ENCODE results near the gene WDFY4. TPM values are rescaled to one million over a fixed set of nuclear protein-coding genes. Genes with fewer than 3 reads are reported as not detected.

WDFY4 gene
- polyA plus RNA-seq, 3 donors, result 0.34 to 2.1 (median 0.54) TPM

DNA sequence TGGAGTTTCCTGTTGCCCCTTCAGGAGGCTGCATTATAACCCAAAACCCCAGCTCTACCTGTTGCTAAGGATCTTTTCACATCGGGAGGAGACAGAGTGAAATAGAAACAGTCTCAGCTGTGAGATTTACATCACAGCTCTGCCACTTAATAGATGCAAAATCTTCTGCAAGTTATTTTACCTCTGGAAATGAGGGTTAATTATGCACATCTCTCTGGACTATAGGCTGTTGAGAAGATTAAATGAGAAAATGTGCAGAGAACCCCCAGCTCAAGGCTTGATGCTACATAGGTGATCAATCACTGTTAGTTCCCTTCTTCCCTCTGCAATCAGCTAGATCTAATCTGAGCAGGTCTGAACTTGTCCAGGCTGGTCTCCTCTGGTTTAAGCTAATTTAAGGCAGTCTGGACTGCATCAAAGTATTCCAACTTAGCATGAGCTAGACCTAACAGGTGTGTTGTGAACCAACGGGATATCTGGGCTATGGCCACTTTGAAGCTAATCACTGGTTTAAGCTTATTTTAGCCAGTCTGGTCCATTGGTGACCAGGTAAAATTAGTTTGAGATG, 263.9 kb downstream of the WDFY4 start:
- WGBS, 3 donors, result 78 to 84% (median 83%) methylated on average over 2 of the region's 2 CpGs
- no peak overlapping the region for H3K27ac ChIP-seq (ENCODE audit: low read depth, low read length)

DNA sequence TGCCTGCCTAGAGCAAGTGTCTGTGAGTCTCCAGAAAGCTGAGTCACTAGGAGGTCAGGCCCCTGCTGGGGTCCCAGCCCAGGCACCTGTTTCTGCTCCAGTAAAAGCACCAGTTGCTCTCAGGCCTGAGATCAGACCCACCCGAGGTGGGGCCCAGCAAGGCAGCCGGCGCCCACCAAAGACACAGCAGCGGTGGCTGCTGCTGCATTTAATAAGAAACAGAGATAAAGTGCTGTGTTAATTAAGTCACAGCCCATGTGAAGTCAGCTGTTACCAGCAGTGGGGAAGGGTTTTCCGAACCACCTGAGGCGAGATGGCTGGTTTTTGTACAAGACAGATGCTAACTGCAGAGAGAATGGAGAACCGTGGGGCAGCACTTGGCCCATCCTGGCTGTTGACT, 267.0 kb downstream of the WDFY4 start:
- WGBS, 3 donors, result 76 to 95% (median 93%) methylated on average over 7 of the region's 7 CpGs
- H3K27ac ChIP-seq (ENCODE audit: low read depth, low read length), result no peak overlapping the region

DNA sequence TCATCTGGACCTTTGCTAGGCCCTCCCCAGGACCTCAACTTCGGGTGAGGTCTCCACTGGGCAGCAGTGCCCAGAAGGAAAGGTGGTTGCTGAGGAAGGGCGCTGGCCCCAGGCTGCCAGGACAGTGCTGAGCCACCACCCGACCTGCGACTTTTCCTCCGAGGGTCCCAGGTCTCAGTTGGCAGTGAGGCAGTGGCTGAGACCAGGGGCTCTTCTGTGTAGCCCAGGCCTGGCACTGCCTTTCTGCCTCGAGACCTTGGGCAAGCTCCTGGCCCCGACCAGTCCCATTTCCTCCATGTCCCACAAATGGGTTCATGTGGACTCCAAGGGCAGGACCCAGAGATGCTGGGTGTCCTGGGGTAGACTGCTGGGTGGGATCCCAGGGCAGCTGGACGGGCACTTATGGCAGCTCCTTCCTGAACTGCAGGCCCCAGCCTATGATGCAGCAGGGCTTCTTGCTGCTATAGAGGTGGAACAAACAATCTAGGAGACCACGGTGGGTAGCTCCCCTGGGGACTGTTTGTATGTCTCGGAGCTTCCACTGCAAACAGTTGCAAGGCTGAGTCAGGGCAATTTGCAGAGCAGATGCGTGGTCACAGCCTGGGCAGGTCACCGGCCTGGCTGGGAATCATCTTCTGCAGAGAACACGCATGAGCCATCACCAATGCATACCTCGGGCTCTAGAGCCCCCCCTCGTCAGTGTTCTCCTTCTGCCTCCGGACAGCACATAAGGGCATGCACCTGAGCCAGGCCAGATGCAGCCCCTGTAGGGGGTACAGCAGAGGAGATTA, 272.9 kb downstream of the WDFY4 start:
- 85 to 95% (median 95%) methylated on average over 16 of the region's 16 CpGs for WGBS, 3 donors
- no peak overlapping the region for H3K27ac ChIP-seq (ENCODE audit: low read depth, low read length)

DNA sequence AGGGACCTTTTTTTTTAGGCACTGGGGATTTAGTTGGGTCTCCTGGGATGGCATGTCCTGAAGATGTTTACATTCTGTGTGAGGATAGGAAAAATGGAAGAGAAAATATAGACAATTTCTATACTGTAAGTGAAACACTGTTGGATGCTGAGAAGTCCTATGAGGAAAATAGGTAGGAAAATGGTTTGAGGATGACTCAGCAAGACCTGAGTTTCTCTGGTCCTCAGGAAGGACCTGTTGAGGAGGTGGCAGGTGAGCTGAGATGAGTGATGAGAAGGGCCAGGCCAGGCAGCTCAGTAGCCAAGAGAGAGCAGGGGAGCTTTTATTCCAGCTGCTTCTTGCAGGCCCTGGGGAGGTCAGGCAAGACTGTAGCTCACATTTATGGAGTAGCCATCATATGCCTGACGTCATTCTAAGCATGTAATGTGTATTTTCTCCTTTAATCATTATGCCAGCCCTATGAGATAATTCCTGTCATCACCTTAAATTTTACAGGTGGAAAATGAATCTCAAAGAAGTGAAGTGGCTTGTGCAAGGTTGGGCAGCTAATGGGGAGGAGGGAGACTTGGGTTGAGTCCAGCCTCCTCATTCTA, 274.0 kb downstream of the WDFY4 start:
- 57 to 91% (median 81%) methylated on average over 1 of the region's 1 CpG for WGBS, 3 donors
- no peak overlapping the region for H3K27ac ChIP-seq (ENCODE audit: low read depth, low read length)

DNA sequence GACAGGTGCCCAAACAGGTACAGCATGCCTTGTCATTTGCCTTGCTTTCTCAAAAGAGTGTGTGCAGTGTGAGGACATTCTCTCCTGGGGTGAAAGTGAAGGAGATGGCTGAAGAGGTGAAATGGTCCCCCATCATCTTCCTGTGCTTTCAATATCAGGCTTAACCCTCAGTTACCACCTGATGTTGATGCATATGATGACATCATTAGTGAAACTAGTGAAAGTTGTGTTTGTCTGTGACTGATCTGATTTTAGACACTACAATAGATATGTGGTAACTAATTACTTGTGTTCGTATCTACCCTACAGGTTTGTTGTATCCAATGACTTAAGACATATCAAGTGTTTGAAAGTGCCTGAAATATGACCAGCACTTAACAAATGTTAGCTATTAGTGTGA, 279.4 kb downstream of the WDFY4 start:
- H3K27ac ChIP-seq (ENCODE audit: low read depth, low read length), result no peak overlapping the region
- 73 to 93% (median 90%) methylated on average over 1 of the region's 1 CpG for WGBS, 3 donors

DNA sequence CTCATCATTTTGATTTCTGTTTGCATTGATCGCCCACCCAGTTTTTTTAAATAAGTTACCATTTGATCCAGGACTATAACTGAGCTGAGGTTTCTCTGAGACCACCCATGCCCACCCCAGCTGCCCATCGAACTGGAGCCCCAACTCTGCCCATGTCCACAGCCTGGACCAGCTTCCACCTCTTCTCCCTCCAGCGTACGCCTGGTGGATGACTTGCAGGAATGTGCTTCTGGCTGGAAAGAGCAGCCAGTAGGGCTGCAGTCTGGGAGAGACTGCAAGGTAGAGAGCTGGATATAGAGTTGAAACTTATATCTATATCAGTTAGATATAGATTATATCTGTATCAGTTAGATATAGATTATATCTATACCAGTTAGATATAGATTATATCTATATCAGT, 280.8 kb downstream of the WDFY4 start:
- 89 to 96% (median 94%) methylated on average over 4 of the region's 4 CpGs for WGBS, 3 donors

DNA sequence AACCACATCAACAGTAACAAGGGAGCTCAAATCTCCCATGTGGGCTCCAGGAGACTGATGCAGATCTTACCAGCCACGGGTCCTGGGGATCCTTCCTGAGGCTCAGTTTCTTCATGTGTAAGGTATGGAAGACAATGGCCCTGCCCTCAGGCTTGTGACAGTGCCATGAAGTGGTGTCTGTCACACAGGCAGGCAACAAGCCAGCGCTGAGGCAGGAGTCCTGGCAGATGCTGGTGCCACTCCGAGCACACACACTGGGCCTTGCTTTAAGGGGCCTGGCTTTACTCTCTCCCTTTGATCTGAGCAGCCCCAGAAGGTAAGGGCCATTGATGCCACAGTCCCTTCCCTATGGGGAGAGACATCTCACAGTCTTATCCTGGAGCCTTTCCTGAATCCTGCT, 283.4 kb downstream of the WDFY4 start:
- H3K27ac ChIP-seq (ENCODE audit: low read depth, low read length), result no peak overlapping the region
- 74 to 90% (median 84%) methylated on average over 3 of the region's 3 CpGs for WGBS, 3 donors

More for the DNA sequence above, 280.8 kb downstream of the WDFY4 start:
- H3K27ac ChIP-seq (ENCODE audit: low read depth, low read length), result no peak overlapping the region

DNA sequence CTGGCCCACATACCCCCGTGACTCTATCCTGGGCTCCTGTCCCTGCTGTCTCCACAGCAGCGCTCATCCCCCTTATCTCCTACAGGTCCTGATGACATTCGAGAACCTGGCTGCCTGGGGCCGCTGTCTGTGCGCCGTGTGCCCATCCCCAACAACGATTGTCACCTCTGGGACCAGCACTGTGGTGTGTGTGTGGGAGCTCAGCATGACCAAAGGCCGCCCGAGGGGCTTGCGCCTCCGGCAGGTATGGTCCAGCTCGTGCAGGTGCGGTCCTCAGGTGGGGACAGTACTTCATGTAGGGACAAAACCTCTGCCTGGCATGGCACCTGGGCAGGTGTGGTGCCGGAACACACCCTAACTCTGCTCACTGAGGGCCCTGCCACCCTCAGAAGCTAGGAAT, 285.4 kb downstream of the WDFY4 start:
- WGBS, 3 donors, result 83 to 94% (median 92%) methylated on average over 14 of the region's 14 CpGs
- no peak overlapping the region for H3K27ac ChIP-seq (ENCODE audit: low read depth, low read length)

DNA sequence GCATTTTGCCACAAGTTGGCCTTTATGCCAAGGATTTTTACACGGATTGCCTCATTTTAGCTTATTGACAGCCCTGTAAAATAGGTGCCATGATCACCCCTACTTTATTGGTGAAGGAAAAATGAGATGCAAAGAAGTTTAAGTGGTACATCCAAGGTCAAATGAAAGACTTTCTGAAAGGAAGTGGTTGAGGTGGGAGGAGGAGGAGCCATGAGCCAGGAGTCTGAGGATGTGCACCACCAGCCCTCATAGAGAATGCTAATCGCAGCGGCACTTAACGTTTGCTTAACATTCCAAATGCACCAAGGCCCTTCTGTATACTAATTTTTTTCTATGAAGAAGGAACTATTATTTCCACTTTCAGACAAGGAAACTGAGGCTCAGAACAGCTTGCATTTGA, 286.0 kb downstream of the WDFY4 start:
- no peak overlapping the region for H3K27ac ChIP-seq (ENCODE audit: low read depth, low read length)
- 80 to 83% (median 81%) methylated on average over 4 of the region's 4 CpGs for WGBS, 3 donors

DNA sequence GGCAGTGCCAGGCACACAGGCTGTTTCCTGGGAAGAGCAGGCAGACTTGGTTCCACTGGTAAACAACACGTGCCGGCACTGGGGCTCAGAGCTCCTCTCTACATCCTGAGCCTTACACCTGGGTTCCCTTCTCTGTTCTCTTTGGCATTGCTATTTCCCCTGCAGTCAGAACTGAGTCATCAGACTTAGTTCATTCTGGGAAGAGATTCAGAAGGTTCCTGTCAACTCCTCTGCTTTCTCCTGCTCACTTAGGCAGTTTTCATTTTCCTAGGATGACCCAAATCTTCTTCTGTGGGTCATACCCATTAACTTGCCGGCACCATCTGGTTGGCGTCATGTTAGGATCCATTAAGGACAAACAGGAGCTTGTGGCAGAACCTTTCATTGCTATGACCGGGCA, 288.4 kb downstream of the WDFY4 start:
- 78 to 89% (median 89%) methylated on average over 5 of the region's 5 CpGs for WGBS, 3 donors
- H3K27ac ChIP-seq (ENCODE audit: low read depth, low read length), result no peak overlapping the region

DNA sequence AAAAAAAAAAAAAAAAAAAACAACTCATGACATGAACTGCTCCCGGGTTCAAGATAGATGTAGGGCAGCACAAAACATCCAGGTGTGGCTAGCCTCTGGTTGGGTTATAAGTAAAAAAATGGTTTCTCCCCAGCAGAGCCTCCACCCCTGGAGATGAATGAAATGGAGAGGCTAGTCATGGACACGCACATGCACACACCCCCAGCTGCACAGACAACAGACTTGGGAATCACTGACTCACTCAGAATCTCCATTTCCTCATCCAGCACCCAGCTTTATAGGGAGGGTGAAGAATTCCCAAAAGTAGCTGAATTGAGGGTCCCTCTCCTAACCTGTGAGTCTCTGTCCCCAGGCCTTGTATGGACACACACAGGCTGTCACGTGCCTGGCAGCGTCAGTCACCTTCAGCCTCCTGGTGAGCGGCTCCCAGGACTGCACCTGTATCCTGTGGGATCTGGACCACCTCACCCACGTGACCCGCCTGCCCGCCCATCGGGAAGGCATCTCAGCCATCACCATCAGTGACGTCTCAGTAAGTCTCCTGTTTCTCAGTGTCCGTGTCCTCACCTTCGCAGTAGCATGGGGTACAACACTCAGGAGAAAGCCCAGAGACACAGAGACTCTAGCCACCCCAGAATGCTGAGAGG, 290.0 kb downstream of the WDFY4 start:
- no peak overlapping the region for H3K27ac ChIP-seq (ENCODE audit: low read depth, low read length)
- 77 to 93% (median 92%) methylated on average over 12 of the region's 12 CpGs for WGBS, 3 donors

DNA sequence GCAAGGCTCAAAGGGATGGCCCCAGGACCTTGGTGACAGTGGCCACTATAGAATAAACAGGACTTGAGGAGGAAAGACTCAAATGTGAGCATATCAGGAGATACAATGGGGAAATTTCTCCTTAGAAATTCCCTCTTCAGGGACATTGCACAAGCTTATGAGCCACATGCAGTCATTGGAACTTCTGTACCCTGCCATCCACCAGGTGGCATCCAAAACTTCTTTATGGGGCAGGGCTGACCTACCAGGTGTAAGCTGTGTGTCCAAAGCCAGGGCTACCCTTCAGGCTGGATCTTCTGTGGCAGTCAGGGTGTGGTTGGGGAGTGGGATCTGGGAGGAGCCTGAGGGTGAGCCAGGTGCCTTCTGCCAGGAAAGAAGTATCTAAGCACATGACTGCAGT, 291.5 kb downstream of the WDFY4 start:
- H3K27ac ChIP-seq (ENCODE audit: low read depth, low read length), result no peak overlapping the region

DNA sequence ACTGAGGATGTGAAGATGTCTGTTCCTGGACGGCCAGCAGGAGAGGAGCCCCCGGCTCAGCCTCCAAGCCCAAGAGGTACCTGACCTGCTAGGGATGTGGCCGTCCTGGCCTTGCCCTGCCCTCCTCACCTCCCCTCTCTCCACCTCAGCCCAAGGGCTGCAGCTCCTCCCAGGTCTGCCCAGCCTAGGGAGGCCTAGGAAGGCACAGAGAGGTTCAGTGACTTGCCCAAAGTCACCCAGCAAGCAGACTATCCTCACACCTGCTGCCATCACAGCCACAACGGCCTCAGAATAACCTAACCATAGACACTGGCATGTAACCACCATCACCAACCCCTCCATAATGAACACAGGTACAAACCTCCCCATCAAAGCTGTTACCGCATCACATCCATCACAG, 293.6 kb downstream of the WDFY4 start:
- H3K27ac ChIP-seq (ENCODE audit: low read depth, low read length), result no peak overlapping the region
- WGBS, 3 donors, result 77 to 95% (median 84%) methylated on average over 5 of the region's 5 CpGs

DNA sequence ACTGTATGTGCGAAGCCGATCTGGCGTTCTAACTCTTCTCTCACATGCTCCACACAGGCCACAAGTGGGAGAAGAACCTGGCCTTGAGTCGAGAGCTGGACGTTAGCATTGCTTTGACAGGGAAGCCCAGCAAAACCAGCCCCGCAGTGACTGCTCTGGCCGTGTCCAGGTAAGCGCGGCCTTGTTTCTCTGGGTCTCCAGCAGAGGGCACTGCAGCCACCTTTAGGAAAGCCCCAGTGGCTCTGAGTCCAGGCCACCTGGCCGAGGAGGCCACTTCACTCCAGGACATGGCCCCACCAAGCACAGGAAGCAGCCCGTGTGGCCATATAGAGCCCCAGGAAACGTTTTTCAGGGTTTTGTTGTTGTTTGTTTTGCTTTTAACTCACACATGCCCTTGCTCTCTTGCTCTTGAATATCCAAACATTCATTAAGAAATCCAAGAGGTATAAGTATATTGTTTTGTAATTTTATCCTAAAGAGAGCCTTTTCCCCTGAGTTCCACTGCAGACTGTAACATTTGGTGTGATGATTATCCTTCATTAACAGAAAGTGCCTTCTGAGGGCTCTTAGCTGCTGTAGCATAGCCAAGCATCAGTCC, 296.7 kb downstream of the WDFY4 start:
- 23 to 41% (median 39%) methylated on average over 12 of the region's 12 CpGs for WGBS, 3 donors

DNA sequence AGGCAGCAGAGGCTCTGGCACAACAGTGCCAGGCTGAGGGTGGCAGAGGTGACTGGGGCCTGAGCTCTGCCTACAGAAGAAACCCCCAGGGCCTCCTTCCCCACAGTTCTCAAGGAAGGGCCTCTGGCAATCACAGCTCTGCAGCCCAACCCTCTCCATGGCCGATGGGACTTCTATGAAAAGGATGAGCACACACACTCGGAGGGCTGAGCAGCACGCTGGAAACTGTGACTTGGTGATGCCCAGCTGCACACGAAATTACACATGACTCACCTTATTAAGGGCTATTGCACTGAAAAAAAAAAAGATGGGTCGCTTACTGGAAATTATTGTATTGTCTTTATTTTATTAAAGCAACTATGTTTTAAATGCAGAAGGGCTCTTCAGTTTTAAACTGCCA, 297.9 kb downstream of the WDFY4 start:
- H3K27ac ChIP-seq (ENCODE audit: low read depth, low read length), result no peak overlapping the region
- WGBS, 3 donors, result 75 to 90% (median 86%) methylated on average over 5 of the region's 5 CpGs

More for the DNA sequence above, 296.7 kb downstream of the WDFY4 start:
- no peak overlapping the region for H3K27ac ChIP-seq (ENCODE audit: low read depth, low read length)

DNA sequence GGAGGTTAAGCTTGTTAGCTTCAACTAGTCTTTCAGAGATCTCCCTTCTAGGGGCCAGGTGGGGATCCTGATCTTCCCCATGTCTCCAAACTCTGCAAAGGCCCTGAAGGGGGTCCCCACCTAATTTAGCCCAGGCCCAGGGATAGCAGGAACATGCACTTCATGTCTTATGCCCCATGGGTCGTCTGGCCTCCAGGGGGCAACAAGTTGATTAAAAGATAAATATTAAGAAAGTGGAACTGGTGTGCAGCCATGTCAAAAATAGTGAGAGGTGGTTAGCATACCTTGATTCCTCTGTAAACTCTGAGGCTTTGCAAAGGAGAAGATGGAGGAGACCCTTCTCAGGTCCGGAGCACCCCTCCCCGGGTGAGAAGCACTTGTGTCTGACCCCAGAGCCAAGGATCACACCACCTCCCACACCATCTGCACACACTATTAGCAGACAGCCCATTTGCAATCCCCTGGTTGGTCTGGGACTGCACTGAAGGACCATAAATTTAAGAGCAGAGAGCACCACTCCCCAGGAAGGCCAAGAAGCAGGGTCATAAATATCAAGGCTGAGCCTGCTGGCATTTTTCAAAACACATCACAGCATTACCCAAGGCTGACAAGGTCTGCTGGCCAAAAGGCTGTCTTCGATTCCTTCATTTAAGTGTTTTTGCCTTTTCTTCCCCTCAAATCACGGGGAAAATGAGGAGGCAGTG, 299.1 kb downstream of the WDFY4 start:
- H3K27ac ChIP-seq (ENCODE audit: low read depth, low read length), result no peak overlapping the region
- 63 to 74% (median 71%) methylated on average over 5 of the region's 5 CpGs for WGBS, 3 donors

DNA sequence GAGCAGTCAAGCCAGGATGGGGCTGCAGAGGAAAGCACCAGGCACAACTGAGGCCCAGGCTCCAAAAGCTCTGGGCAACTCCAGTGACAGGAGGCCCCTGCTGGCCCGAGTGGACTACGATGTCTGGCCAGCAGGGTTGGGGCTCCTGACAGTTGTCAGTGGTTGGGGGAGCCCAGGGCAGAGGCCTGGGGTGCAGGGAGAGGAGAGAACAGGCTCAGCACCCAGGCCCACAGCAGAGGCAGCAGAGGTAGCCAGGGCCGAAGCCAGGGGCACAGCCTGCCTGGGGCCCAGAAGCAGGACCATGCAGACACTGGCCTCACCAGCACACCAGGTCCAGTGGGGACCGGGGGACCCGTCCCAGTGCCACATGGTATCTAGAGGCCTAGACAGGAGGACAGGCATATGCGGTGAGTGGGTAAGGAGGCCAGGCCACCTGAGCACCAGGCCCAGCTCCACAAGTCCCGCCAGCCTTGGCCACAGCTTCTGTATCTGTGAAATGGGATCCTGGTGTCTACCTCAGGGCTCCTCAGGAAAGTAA, 301.0 kb downstream of the WDFY4 start:
- 77 to 99% (median 93%) methylated on average over 7 of the region's 7 CpGs for WGBS, 3 donors

DNA sequence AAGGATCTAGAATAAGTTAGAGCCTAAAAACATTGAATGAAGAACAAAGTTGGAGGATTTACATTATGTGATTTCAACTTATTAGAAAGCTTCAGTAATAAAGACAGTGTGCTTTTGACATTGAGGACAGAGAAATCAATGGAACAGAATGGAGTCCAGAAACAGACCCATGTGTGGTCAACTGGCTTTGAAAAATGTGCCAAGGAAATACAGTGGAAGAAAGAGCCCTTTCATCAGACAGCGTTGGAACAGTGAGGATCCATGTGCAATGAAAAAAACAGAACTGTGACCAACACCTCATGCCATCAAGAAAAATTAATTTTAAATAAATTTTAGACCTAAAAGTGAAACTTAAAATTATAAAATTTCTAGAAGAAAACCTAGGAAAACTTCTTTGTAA, 305.6 kb downstream of the WDFY4 start:
- WGBS, 3 donors, result 41 to 91% (median 91%) methylated on average over 1 of the region's 1 CpG
- no peak overlapping the region for H3K27ac ChIP-seq (ENCODE audit: low read depth, low read length)

More for the DNA sequence above, 301.0 kb downstream of the WDFY4 start:
- H3K27ac ChIP-seq (ENCODE audit: low read depth, low read length), result no peak overlapping the region
